ENCODE measurements around the gene SLC1A1.

The SLC1A1 gene

DNA sequence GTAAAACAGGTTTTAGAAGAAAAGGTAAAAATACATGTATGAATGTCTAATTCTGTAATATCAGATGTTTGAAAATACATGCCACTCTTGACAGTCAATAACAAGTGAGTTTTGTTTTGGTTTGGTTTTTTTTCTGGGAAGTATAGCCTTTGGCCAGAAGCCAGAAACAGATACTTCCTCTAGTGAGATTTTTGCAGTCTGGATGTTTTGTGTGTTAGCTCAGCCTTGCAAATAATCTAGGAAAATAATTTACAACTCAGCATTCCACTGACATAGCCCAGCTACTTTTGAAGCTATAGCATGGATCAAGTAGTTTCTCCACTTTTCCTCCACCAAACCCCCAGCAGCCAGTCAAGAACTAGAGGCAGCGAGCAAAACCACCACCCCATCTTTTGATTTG, 56.7 kb downstream of the SLC1A1 start:
- no peak for DNase-seq

DNA sequence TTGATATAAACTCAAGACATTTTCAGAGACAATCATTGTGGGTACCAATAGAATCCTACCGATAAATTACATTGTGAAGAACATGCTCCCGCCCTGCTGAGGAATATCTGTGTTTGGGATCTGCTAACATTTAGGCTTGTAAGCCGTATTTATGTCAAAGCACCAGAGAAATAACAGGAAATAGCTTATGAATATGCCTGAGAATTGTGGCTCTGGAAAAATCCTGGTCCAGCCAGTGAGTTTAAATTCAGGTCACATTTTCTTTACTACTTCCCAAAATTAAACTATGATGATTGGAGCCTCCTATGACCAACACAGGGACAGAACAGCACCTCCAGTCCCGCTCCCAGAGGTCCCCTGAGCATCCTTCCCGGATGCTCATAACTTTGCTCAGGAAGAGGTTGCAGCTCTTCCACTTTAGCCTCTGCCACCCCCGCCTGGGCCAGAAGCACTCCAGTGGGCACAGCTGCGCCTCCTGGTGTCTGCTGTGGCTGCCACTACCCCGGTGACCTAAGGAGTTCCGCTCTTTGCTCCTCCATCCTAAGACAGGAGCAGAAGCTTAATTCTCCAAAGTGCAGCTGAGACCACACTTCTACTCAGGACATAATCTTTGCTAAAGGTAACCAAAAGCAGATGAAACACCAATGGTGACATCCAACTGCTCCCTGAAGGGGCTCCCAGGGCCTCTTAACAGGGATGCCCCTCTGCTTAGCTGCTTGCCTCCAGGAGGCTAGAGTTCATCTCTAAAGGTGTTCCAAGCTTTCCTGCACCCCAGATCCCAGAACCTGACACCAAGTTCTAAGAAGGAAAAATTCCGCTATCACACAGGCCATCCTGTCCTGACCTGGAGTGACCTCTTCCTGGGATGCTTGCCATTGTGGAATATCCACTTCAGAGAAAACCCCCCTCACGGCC, 58.8 kb downstream of the SLC1A1 start:
- no peak for DNase-seq

GRCh38 chr9:4549751-4550295, 59.6 kb downstream of the SLC1A1 start:
- DNase-seq = no peak

DNA sequence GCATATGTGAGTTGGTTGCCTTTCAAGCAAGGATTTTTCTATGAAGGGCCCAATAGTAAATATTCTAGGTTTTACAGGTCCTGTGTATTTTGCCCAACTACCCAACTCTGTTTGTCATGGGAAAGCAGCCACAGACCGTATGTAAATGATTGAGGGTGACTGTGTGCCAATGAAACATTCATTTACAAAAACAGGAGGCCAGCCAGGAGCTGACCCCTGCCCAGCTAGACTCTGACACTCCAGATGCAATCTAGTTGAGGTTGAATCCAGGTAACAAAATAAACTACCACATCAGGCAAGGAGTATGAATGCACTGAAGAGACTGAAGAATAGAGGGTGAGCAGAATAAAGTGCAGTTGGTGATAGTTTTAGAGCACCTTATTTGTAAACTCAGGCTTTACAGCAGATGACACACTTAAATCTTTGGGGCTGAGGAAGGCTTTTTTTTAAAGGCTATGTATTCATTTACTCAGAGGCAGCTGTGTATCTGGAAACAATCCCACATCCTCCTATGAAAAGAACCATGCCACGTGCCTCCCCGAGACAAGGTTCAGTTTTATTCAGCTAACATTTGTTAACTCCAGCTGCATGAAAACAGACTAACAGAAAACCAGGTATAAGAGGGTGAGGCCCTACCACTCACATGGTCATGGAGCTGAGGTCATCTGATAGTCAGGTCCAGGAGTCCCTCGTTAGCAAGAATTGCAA, 60.7 kb downstream of the SLC1A1 start:
- DNase-seq = no peak

GRCh38 chr9:4553951-4554381, 63.7 kb downstream of the SLC1A1 start:
- DNase-seq = no peak

DNA sequence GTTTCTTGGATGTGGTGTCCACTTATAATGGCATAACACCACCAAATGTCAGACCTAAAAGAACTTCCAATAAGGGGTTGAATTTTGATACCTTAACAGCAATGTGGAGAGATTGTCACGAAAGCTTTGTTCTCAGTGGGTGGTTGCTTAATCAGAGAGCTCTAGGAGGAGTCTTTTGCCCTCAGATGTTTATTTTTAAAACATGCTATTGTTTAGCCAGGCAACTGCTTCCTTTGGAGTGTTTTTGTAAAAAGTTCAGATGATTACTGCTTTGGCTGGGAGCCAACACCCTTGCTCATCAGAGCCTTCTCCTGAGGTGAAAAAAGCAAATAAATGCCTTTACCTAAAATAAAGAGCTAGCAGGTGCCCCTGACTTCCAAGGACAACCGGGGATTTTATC, 65.0 kb downstream of the SLC1A1 start:
- no peak for DNase-seq

DNA sequence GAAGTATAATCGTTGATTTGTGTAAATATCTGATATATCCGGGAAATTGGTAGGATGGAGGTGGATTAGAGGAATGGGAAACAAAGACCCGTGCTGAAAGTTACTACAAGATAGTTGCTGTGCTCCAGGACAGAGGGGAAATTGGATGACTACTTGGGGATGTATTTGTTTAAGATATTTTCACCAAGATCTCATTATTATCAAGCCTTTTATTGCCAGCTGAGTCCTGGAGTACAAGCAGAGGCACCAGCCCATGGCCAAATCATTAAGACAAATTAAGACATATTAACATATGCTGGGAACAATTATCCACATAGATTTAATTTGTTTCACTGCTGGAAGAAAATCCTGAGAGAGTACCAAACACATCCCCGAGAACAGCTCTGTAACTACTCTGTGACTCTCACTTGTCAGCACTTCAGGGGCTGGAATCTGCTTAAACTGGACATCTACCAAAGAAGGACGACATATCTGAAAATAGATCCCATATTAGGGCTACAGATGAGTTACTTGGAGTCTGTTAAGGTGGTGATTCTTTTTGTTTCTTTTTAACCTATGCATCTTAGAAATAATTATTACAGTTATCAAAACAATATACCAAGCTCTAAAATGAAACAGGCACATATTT, 68.2 kb downstream of the SLC1A1 start:
- DNase-seq = no peak

GRCh38 chr9:4559261-4560182, 69.3 kb downstream of the SLC1A1 start:
- DNase-seq = no peak

DNA sequence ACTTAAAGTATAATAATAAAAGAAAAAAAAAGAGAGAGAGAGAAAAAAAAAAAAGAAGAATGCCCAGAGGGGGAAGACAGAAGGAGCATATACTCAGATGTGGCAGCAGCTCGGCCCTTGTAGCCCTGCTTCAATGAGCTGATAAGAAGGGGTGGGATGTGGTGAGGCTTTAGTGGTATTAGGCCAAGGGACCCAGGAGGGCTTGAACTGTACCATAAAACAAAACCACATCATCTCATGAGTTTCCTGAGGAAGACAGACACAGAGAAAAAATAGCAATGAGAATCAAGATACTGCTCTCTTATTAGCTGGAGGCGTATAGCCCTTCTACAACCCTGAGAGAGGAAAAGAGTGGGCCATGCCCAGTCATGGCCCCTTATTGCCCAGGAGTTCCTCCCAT, 72.8 kb downstream of the SLC1A1 start:
- DNase-seq = no peak

DNA sequence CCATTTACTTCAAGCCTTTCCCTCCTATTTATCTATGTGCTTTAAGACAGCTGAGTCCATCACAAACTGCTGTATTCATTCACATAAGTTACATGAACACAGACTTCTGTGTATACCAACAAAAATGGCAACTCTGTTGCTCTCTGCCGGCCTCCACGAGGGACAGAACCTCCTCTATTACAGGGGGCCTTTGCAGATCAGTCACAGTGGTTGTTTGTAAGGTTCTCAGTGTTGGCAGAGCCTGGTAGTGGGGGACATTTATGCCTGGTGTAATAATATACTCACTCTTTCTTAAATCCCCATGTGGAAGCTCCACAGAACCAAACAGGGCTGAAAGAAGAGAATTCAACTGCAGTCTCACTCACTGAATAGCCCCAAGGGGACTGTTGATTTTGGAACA, 76.5 kb downstream of the SLC1A1 start:
- DNase-seq = peak in 8 of 14 donors; percentile 1 to 38 (median 14)

DNA sequence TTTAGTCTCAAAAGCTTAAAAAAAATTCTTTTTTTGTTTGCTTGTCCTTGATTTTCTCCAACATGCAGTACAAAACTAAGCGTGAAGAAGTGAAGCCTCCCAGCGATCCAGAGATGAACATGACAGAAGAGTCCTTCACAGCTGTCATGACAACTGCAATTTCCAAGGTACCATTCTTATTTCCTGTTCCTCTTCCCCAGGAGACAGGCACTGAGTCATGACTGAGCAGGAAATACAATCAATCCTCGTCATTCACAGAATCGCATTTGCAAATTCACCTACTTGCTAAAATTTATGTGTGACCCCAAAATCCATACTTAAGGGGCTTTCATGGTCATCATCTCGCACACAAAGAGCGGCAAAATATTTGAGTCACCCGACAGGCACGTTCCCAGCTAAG, 77.3 kb downstream of the SLC1A1 start:
- no peak for DNase-seq

GRCh38 chr9:4569101-4569500, 78.8 kb downstream of the SLC1A1 start:
- no peak for DNase-seq

- DNase-seq = no peak
Observed at GRCh38 chr9:4572184-4572826, 82.0 kb downstream of the SLC1A1 start.

DNA sequence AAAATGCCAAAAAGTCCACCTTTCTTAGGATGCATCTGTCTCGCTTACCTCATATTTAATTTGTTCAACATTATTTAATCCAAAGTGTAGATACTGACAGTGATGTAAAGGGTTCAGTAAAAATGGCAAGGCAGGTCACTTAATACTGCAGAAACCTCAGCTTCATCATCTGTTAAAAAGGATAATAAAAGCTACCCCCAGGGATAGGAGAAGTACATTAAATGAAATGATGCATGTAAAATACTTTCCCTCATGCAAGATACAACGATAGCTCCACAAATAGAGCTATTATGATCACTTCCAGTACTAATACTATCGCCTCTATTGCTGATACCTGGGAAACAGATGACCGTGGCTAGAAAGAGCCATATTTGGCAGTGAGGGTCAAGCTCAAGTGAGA, 82.9 kb downstream of the SLC1A1 start:
- DNase-seq = peak in 1 of 14 donors; percentile 1

GRCh38 chr9:4573634-4574389, 83.5 kb downstream of the SLC1A1 start:
- peak in 1 of 14 donors; percentile 30 for DNase-seq

DNA sequence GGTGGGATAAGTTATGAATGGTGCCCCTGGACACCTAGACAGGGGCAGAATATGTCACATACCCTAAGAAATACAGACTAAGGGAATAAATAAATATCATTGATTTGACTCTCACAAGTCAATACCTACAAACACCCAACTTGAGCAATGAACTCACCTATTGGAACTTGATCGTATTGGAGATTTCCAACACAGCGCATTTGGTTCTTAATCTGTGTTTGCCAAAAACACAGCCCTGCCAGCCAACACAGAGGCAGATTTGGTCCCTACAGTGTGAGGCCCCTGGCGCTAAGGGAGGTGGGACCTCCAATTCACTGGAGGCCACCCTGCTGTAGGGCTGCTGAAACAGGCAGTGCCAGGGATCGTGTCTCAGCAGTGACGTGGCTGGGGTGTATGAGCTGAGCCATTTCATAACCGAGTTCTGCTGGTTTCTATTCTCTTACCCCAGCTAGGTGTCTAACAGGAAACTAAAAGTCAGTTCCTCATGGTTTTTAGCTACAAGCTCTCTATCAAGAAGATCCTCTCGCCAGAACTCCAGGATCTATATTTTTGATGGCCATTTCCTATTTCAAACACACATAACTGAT, 84.5 kb downstream of the SLC1A1 start:
- no peak for DNase-seq

GRCh38 chr9:4575997-4576396, 85.7 kb downstream of the SLC1A1 start:
- DNase-seq = no peak

- DNase-seq = no peak
Observed at GRCh38 chr9:4576448-4576847, 86.2 kb downstream of the SLC1A1 start.

DNA sequence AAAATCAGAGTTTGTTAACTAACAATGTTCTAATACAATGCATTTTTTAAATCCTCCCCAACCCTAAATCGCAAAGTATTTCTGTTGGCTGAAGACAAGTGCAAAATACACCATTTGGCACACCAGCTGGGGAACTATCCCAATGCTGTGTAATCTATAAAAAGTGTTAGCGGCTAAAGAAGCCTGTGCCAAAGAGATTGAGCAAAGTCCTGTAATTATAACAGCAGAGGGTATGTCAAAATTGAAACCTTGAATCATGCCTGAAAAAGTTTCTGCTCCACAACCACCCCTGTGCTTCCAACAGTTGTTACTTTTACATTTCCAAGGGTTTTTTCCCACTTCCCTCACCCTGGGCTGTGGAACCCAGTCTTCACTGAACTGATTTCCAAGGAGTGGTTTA, 88.7 kb downstream of the SLC1A1 start:
- DNase-seq = no peak
